Stimulated activated CD4-positive, alpha-beta T cell treated with anti-CD3 and anti-CD28 coated beads, TNF-alpha, amount 100 ng/mL, for 1 hour (primary cell): Measurements from ENCODE around the gene POLR1A.

Source experiments
- DNase-seq, 3 donors: peaks; one replicate each; pipeline ENCODE4 v3.0.0-alpha.2; 2020; ENCODE audit warnings: low read depth in 3 of 3, low spot score in 1 of 3

The POLR1A gene

GRCh38 chr2:86105252-86105968 is at the start of gene POLR1A:
Gene POLR1A (minus strand): TSS chr2:86105886. CDS start chr2:86105776, 110 bp downstream.
- peak; percentile 44 to 58 (median 53) for DNase-seq

- no peak for DNase-seq
Measured at GRCh38 chr2:86150502-86150901, 44.8 kb upstream of the POLR1A start.

- no peak for DNase-seq
Measured at GRCh38 chr2:86147793-86148192, 42.1 kb upstream of the POLR1A start.

GRCh38 chr2:86143926-86144685 is 38.4 kb upstream of the POLR1A start:
- DNase-seq: no peak

- no peak for DNase-seq
Measured at GRCh38 chr2:86143307-86143706, 37.6 kb upstream of the POLR1A start.

GRCh38 chr2:86142436-86143257 is 37.0 kb upstream of the POLR1A start:
- DNase-seq: no peak

GRCh38 chr2:86140969-86141392 is 35.3 kb upstream of the POLR1A start:
- no peak for DNase-seq

GRCh38 chr2:86139981-86140380 is 34.3 kb upstream of the POLR1A start:
- no peak for DNase-seq

- DNase-seq: no peak
Measured at GRCh38 chr2:86138736-86139625, 33.3 kb upstream of the POLR1A start.

GRCh38 chr2:86136141-86136540 is 30.5 kb upstream of the POLR1A start:
- no peak for DNase-seq

- no peak for DNase-seq
Measured at GRCh38 chr2:86135653-86136052, 30.0 kb upstream of the POLR1A start.

- no peak for DNase-seq
Measured at GRCh38 chr2:86134709-86135108, 29.0 kb upstream of the POLR1A start.

GRCh38 chr2:86124683-86125082 is 19.0 kb upstream of the POLR1A start:
- no peak for DNase-seq

- DNase-seq: no peak
Measured at GRCh38 chr2:86123328-86123925, 17.7 kb upstream of the POLR1A start.

GRCh38 chr2:86118130-86118529 is 12.4 kb upstream of the POLR1A start:
- DNase-seq: no peak

GRCh38 chr2:86107031-86107430 is 1.3 kb upstream of the POLR1A start:
- no peak for DNase-seq

GRCh38 chr2:86105969-86106945 is 571 bp upstream of the POLR1A start, which contains the start of gene PTCD3:
Gene PTCD3 (plus strand): TSS chr2:86106235. CDS start chr2:86106248, 13 bp downstream.
- peak; percentile 75 to 84 (median 78) for DNase-seq

GRCh38 chr2:86102157-86102556 is 3.5 kb downstream of the POLR1A start:
- no peak for DNase-seq

- DNase-seq: no peak
Measured at GRCh38 chr2:86097913-86098312, 7.8 kb downstream of the POLR1A start.
